Type B pancreatic cell (in vitro differentiated cells): ENCODE measurements around the gene SLC4A3. TPM values are rescaled to one million over a fixed set of nuclear protein-coding genes. Genes with fewer than 3 reads are reported as not detected.

Source experiments
- DNase-seq: peaks from one replicate; pipeline ENCODE4 v3.0.0; 2021; ENCODE audit warnings: mixed read lengths; ENCODE audit not compliant: unreplicated experiment; ENCODE audit errors: extremely low spot score
- H3K27ac Mint-ChIP-seq: 2 replicates; pipeline ENCODE4 v1.8.0; 2021; ENCODE audit warnings: mild to moderate bottlenecking, mixed read lengths
- H3K27me3 Mint-ChIP-seq: 2 replicates; pipeline ENCODE4 v1.8.0; 2021; ENCODE audit warnings: mixed read lengths
- H3K36me3 Mint-ChIP-seq: 2 replicates; pipeline ENCODE4 v1.8.0; 2021; ENCODE audit warnings: mixed read lengths
- H3K4me1 Mint-ChIP-seq: one replicate; pipeline ENCODE4 v1.8.0; 2021; ENCODE audit warnings: mixed read lengths; ENCODE audit not compliant: unreplicated experiment
- H3K4me3 Mint-ChIP-seq: 2 replicates; pipeline ENCODE4 v1.8.0; 2021; ENCODE audit warnings: mild to moderate bottlenecking, mixed read lengths
- H3K9me3 Mint-ChIP-seq: 2 replicates; pipeline ENCODE4 v1.8.0; 2021; ENCODE audit warnings: mixed read lengths
- CTCF ChIP-seq: fragments of 200-600 bp; sonication (generic); conservative IDR thresholded peaks from 2 replicates; pipeline ENCODE4 v1.5.0; 2021; ENCODE audit warnings: antibody characterized with exemption, mild to moderate bottlenecking
- total RNA-seq: library from RNA; stranded (reverse); gene quantifications from 2 replicates; pipeline ENCODE4 v1.2.1, GENCODE V29; 2021; ENCODE audit warnings: low replicate concordance

SLC4A3 gene
- total RNA-seq, 1 donor from 2014 or later: 15.8 TPM

GRCh38 chr2:219598308-219599078 is 28.9 kb upstream of the SLC4A3 start:
- no peaks in the 10 kb centered on the region for H3K9me3 Mint-ChIP-seq
- peak overlapping the region; percentile 98 for H3K4me3 Mint-ChIP-seq
- no peak for DNase-seq
- TF ChIP-seq CTCF: no peak
- H3K27me3 Mint-ChIP-seq: no peaks in the 10 kb centered on the region
- H3K4me1 Mint-ChIP-seq: peaks cover 31% of the 10 kb centered on the region
- peak overlapping the region; percentile 98 for H3K27ac Mint-ChIP-seq
- H3K36me3 Mint-ChIP-seq: no peaks in the 10 kb centered on the region

GRCh38 chr2:219603771-219604170 is 23.7 kb upstream of the SLC4A3 start:
- H3K36me3 Mint-ChIP-seq: peaks cover 7% of the 10 kb centered on the region
- no peak for DNase-seq
- H3K9me3 Mint-ChIP-seq: no peaks in the 10 kb centered on the region
- TF ChIP-seq CTCF: no peak
- peaks cover 4% of the 10 kb centered on the region for H3K4me1 Mint-ChIP-seq
- no peak overlapping the region for H3K27ac Mint-ChIP-seq
- no peak overlapping the region for H3K4me3 Mint-ChIP-seq
- no peaks in the 10 kb centered on the region for H3K27me3 Mint-ChIP-seq

- Mint-ChIP-seq H3K27me3 (no peaks in the 10 kb centered on the region), H3K36me3 (peaks cover 7% of the 10 kb centered on the region), H3K4me3 (no peak overlapping the region), H3K27ac (no peak overlapping the region), H3K4me1 (no peaks in the 10 kb centered on the region), H3K9me3 (no peaks in the 10 kb centered on the region)
- TF ChIP-seq CTCF: no peak
- no peak for DNase-seq
Observed at GRCh38 chr2:219605607-219605954, 21.8 kb upstream of the SLC4A3 start.

DNA sequence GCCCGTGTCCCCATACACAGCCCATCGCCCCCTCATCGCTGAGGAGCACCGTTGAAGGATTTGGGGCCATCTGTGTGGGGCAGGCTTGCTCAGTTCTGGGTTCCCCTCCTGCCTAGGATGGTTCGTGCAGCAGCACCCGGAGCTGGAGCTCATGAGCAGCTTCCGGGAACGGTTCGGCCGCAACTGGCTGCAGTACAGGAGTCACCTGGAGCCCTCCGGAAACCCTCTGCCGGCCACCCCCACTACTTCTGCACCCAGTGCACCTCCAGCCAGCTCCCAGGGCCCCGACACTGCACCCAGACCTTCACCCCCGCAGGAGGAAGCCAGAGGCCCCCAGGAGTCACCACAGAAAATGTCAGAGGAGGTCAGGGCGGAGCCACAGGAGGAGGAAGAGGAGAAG is 19.5 kb upstream of the SLC4A3 start:
- H3K4me3 Mint-ChIP-seq: no peak overlapping the region
- peaks cover 18% of the 10 kb centered on the region for H3K36me3 Mint-ChIP-seq
- H3K27ac Mint-ChIP-seq: no peak overlapping the region
- no peaks in the 10 kb centered on the region for H3K9me3 Mint-ChIP-seq
- no peak for DNase-seq
- no peaks in the 10 kb centered on the region for H3K27me3 Mint-ChIP-seq
- no peak for TF ChIP-seq CTCF
- H3K4me1 Mint-ChIP-seq: no peaks in the 10 kb centered on the region

- H3K9me3 Mint-ChIP-seq: no peaks in the 10 kb centered on the region
- peaks cover 18% of the 10 kb centered on the region for H3K36me3 Mint-ChIP-seq
- no peak for TF ChIP-seq CTCF
- no peak for DNase-seq
- H3K4me3 Mint-ChIP-seq: no peak overlapping the region
- no peak overlapping the region for H3K27ac Mint-ChIP-seq
- no peaks in the 10 kb centered on the region for H3K4me1 Mint-ChIP-seq
- H3K27me3 Mint-ChIP-seq: no peaks in the 10 kb centered on the region
Observed at GRCh38 chr2:219608399-219608964, 18.9 kb upstream of the SLC4A3 start.
